Left ventricle myocardium inferior (tissue), 1 donor: ENCODE data around the gene SLC25A25. TPM values are rescaled to one million over a fixed set of nuclear protein-coding genes. Genes with fewer than 3 reads are reported as not detected.

Experiments used
- DNase-seq: peaks from one replicate; pipeline ENCODE4 v3.0.0-alpha.2; 2020
- H3K27ac ChIP-seq: fragments of 200-600 bp; replicated peaks from 2 replicates; pipeline ENCODE4 v1.8.0; 2021
- H3K27me3 ChIP-seq: fragments of 200-600 bp; 2 replicates; pipeline ENCODE4 v1.8.0; 2021; ENCODE audit warnings: low read depth
- H3K36me3 ChIP-seq: fragments of 200-600 bp; 2 replicates; pipeline ENCODE4 v1.8.0; 2021
- H3K4me1 ChIP-seq: fragments of 200-600 bp; 2 replicates; pipeline ENCODE4 v1.8.0; 2021
- H3K4me3 ChIP-seq: fragments of 200-600 bp; 2 replicates; pipeline ENCODE4 v1.8.0; 2021; ENCODE audit warnings: mild to moderate bottlenecking, moderate library complexity
- H3K9me3 ChIP-seq: fragments of 200-600 bp; replicated peaks from 2 replicates; pipeline ENCODE4 v1.8.0; 2021
- CTCF ChIP-seq: fragments of 200-600 bp; IDR thresholded peaks from 2 replicates; pipeline ENCODE4 v1.8.0; 2021; ENCODE audit warnings: antibody characterized with exemption, mild to moderate bottlenecking, borderline replicate concordance
- intact Hi-C: fragments of 100-400 bp; cut with micrococcal nuclease; formaldehyde crosslinking; loops from one replicate; pipeline ENCODE4 v1.11.0; 2022
- total RNA-seq: library from RNA; stranded (reverse); fragmentation: NEBNext Ultra II Directional; extraction: Animal tissue kit (Norgen Biotek cat#: 25700); gene quantifications from one replicate; pipeline ENCODE4 v1.2.1, GENCODE V29; 2021
- donor health status: DM: no; HTN: yes; CAD: no; lungs with severe emphysema.

The SLC25A25 gene
- total RNA-seq, 1 donor from 2014 or later: 5.4 TPM

DNA sequence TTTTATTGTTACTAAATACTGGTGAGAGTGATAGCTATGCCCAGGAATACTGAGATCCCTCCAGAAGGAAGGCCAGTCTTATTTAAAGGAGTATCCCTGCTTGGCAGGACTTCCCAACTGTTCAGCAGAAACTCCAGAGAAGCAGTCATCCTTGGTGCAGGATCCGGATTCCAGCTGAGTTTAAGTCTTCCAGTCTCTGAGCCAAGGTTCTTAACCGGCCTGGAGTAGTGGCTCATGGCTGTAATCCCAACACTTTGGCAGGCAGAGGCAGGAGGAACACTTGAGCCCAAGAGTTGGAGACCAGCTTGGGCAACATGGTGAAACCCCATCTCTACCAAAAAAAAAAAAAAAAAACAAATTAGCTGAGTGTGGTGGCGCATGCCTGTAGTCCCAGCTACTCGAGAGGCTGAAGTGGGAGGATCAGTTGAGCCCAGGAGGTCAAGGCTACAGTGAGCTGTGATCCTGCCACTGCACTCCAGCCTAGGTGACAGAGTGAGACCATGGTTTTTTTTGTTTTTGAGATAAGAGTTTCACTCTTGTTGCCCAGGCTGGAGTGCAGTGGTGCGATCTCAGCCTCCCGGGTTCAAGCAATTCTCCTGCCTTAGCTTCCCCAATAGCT lies 8.6 kb upstream of the SLC25A25 start:
- H3K4me1 ChIP-seq: peaks cover 49% of the 10 kb centered on the region

GRCh38 chr9:128061275-128061960 lies 6.6 kb upstream of the SLC25A25 start:
- Histone ChIP-seq H3K27ac (peak overlapping the region; percentile 62), H3K4me3 (no peak overlapping the region), H3K4me1 (peaks cover 53% of the 10 kb centered on the region), H3K27me3 (no peaks in the 10 kb centered on the region), H3K9me3 (no peaks in the 10 kb centered on the region), H3K36me3 (peaks cover 27% of the 10 kb centered on the region)
- DNase-seq: no peak
- intact Hi-C loops: no loop called here
- no peak for TF ChIP-seq CTCF

More for the DNA sequence above, 8.6 kb upstream of the SLC25A25 start:
- Histone ChIP-seq H3K27ac (no peak overlapping the region), H3K9me3 (no peaks in the 10 kb centered on the region), H3K27me3 (no peaks in the 10 kb centered on the region), H3K36me3 (peaks cover 27% of the 10 kb centered on the region), H3K4me3 (no peak overlapping the region)
- no peak for TF ChIP-seq CTCF
- DNase-seq: no peak
- intact Hi-C loops: no loop called here

DNA sequence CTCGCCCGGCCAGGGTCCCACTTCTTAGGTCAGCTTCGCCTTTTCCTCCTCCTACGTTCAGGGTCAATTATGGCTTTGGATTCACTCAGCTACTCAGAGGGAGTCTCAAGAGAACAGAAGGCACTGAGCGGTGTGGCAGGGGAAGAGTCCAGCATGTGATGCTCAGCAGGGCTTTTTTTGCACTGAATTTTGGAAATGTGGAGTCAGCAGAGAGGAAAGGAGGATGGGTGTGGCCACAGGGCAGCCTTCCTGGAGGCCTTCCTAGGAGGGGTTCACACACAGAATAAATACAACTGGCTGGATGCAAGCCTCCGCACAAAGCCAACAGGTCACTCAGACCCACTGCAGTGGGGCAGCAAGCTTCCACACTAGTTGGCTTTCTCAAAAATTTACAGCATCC lies 5.8 kb upstream of the SLC25A25 start:
- Histone ChIP-seq H3K4me3 (no peak overlapping the region), H3K27ac (peak overlapping the region; percentile 62), H3K27me3 (no peaks in the 10 kb centered on the region), H3K4me1 (peaks cover 56% of the 10 kb centered on the region), H3K36me3 (peaks cover 27% of the 10 kb centered on the region), H3K9me3 (no peaks in the 10 kb centered on the region)
- intact Hi-C loops: no loop called here
- TF ChIP-seq CTCF: no peak
- DNase-seq: no peak

DNA sequence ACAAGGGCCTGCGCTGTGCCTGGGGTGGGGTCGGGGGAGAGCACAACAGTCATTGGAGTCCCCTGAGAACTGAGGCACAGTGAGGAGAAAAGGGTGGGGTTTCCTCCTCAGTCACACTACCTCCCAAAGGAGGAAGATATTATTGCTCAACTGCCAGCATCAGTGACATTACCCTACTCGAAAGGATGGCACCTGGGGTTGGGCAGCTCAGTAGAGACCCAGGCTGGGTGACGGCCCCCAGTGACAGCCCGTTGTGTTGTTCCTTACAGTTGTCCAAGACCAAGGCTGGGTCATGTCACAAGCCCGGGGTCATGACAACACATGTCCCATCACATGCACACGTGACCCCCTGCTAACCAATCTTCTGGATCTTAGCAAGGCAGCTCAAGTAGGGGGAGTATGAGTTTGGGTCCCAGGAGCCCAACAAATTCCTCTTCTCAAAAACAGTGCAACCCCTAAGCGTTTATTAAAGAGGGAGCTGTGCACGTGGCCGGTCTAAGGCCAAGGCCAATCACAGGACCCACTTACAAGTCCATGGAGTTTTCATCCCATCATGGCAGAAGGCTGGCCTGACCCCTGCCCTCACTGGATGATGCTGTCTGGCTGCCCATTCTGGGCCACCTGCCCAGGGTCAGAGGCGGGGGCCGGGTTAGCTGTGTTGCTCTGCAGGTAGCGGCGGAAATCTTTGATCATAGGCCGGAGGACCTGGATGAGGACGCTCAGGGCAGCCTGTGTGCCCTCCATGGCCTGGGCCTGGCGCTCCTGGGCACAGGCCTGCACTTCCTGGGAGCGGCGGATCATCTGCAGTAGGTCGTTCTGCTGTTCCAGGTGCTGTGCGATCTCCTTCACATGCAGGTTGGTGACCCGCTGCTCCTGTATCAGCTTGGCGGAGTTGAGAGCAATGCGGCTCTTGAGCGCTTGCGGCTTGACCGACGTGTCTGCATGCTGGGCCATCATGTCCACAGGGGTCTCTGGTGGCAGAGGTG lies 4.9 kb upstream of the SLC25A25 start:
- TF ChIP-seq CTCF: no peak
- no peak overlapping the region for H3K4me3 ChIP-seq
- no peak for DNase-seq
- no peaks in the 10 kb centered on the region for H3K9me3 ChIP-seq
- peak overlapping the region; percentile 62 for H3K27ac ChIP-seq
- H3K36me3 ChIP-seq: peaks cover 27% of the 10 kb centered on the region
- intact Hi-C loops: no loop called here
- no peaks in the 10 kb centered on the region for H3K27me3 ChIP-seq
- peaks cover 60% of the 10 kb centered on the region for H3K4me1 ChIP-seq

- Histone ChIP-seq H3K9me3 (no peaks in the 10 kb centered on the region), H3K4me1 (peaks cover 71% of the 10 kb centered on the region), H3K4me3 (peak overlapping the region; percentile 92), H3K36me3 (peaks cover 24% of the 10 kb centered on the region), H3K27me3 (no peaks in the 10 kb centered on the region), H3K27ac (peak overlapping the region; percentile 99)
- intact Hi-C loops: no loop called here
- DNase-seq: no peak
- TF ChIP-seq CTCF: no peak
Measured at GRCh38 chr9:128065907-128066712, 1.9 kb upstream of the SLC25A25 start.
